WTC11 (cell line): ENCODE data around the gene SLC1A3.

ENCODE experiments used
- FOXJ3 ChIP-seq: sonication (generic); formaldehyde crosslinking; IDR thresholded peaks from 2 replicates; pipeline ENCODE4 v1.9.0; 2021; ENCODE audit warnings: missing genetic modification reagents, mild to moderate bottlenecking, borderline replicate concordance
- NR2C2 ChIP-seq: sonication (generic); formaldehyde crosslinking; IDR thresholded peaks from 2 replicates; pipeline ENCODE4 v1.8.0; 2022; ENCODE audit warnings: mild to moderate bottlenecking, missing genetic modification reagents
- TCF7 ChIP-seq: sonication (generic); formaldehyde crosslinking; IDR thresholded peaks from 2 replicates; pipeline ENCODE4 v1.8.0; 2022; ENCODE audit warnings: mild to moderate bottlenecking, low read depth, missing genetic modification reagents, moderate library complexity
- TEAD4 ChIP-seq: sonication (generic); formaldehyde crosslinking; IDR thresholded peaks from 2 replicates; pipeline ENCODE4 v1.8.0; 2022; ENCODE audit warnings: mild to moderate bottlenecking, missing genetic modification reagents
- TF ChIP-seq, protein P1 (sequence below): fragments of 200-600 bp; IDR thresholded peaks from 2 replicates; pipeline ENCODE4 v1.8.0; 2022; ENCODE audit warnings: antibody characterized with exemption
- TF ChIP-seq, protein P2 (sequence below): sonication (generic); formaldehyde crosslinking; IDR thresholded peaks from 2 replicates; pipeline ENCODE4 v1.8.1; 2023; ENCODE audit warnings: mild to moderate bottlenecking, missing genetic modification reagents, moderate library complexity
- TF ChIP-seq, protein P3 (sequence below): sonication (generic); formaldehyde crosslinking; conservative IDR thresholded peaks from 2 replicates; pipeline ENCODE4 v1.8.1; 2022; ENCODE audit warnings: mild to moderate bottlenecking, missing genetic modification reagents
- TF ChIP-seq, protein P4 (sequence below): sonication (generic); formaldehyde crosslinking; IDR thresholded peaks from 2 replicates; pipeline ENCODE4 v1.8.0; 2022; ENCODE audit warnings: mild to moderate bottlenecking, missing genetic modification reagents
- TF ChIP-seq, protein P5 (sequence below): sonication (generic); formaldehyde crosslinking; IDR thresholded peaks from 2 replicates; pipeline ENCODE4 v1.8.1; 2023; ENCODE audit warnings: mild to moderate bottlenecking, missing genetic modification reagents
- TF ChIP-seq, protein P6 (sequence below): sonication (generic); formaldehyde crosslinking; IDR thresholded peaks from 2 replicates; pipeline ENCODE4 v1.8.1; 2022; ENCODE audit warnings: low read depth, mild to moderate bottlenecking, moderate library complexity, missing genetic modification reagents, borderline replicate concordance

DNA sequence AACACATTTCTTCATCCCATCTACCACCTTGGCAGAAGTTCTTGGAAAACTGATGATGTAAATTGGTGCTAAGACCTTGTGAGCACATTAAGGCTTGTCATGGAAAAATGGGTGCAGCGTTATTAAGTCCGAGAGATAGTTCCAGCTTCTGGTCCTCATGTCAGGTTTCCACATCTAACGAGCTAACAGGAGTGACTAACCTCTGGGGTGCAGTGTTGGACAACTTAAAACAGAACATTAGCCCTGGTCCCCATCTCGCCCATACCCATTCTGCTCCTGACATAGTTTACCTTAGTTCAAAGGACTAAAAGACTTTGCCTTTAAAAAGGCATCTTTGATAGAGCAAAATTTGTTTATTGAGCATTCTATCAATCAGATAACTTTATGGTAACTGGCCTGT is 128.0 kb downstream of the SLC1A3 start:
- TF ChIP-seq TCF7 (CRISPR knock-in tag) (no peak), FOXJ3 (CRISPR knock-in tag) (no peak), NR2C2 (CRISPR knock-in tag) (no peak), TEAD4 (no peak)
- TF ChIP-seq, protein P1, sequence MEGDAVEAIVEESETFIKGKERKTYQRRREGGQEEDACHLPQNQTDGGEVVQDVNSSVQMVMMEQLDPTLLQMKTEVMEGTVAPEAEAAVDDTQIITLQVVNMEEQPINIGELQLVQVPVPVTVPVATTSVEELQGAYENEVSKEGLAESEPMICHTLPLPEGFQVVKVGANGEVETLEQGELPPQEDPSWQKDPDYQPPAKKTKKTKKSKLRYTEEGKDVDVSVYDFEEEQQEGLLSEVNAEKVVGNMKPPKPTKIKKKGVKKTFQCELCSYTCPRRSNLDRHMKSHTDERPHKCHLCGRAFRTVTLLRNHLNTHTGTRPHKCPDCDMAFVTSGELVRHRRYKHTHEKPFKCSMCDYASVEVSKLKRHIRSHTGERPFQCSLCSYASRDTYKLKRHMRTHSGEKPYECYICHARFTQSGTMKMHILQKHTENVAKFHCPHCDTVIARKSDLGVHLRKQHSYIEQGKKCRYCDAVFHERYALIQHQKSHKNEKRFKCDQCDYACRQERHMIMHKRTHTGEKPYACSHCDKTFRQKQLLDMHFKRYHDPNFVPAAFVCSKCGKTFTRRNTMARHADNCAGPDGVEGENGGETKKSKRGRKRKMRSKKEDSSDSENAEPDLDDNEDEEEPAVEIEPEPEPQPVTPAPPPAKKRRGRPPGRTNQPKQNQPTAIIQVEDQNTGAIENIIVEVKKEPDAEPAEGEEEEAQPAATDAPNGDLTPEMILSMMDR: no peak
- TF ChIP-seq, protein P2, sequence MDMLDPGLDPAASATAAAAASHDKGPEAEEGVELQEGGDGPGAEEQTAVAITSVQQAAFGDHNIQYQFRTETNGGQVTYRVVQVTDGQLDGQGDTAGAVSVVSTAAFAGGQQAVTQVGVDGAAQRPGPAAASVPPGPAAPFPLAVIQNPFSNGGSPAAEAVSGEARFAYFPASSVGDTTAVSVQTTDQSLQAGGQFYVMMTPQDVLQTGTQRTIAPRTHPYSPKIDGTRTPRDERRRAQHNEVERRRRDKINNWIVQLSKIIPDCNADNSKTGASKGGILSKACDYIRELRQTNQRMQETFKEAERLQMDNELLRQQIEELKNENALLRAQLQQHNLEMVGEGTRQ (CRISPR knock-in tag): no peak
- TF ChIP-seq, protein P3, sequence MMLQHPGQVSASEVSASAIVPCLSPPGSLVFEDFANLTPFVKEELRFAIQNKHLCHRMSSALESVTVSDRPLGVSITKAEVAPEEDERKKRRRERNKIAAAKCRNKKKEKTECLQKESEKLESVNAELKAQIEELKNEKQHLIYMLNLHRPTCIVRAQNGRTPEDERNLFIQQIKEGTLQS: no peak
- TF ChIP-seq, protein P4, sequence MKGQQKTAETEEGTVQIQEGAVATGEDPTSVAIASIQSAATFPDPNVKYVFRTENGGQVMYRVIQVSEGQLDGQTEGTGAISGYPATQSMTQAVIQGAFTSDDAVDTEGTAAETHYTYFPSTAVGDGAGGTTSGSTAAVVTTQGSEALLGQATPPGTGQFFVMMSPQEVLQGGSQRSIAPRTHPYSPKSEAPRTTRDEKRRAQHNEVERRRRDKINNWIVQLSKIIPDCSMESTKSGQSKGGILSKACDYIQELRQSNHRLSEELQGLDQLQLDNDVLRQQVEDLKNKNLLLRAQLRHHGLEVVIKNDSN (CRISPR knock-in tag): no peak
- TF ChIP-seq, protein P5, sequence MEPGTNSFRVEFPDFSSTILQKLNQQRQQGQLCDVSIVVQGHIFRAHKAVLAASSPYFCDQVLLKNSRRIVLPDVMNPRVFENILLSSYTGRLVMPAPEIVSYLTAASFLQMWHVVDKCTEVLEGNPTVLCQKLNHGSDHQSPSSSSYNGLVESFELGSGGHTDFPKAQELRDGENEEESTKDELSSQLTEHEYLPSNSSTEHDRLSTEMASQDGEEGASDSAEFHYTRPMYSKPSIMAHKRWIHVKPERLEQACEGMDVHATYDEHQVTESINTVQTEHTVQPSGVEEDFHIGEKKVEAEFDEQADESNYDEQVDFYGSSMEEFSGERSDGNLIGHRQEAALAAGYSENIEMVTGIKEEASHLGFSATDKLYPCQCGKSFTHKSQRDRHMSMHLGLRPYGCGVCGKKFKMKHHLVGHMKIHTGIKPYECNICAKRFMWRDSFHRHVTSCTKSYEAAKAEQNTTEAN (CRISPR knock-in tag): no peak
- TF ChIP-seq, protein P6, sequence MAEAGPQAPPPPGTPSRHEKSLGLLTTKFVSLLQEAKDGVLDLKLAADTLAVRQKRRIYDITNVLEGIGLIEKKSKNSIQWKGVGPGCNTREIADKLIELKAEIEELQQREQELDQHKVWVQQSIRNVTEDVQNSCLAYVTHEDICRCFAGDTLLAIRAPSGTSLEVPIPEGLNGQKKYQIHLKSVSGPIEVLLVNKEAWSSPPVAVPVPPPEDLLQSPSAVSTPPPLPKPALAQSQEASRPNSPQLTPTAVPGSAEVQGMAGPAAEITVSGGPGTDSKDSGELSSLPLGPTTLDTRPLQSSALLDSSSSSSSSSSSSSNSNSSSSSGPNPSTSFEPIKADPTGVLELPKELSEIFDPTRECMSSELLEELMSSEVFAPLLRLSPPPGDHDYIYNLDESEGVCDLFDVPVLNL (CRISPR knock-in tag): no peak
